Type B pancreatic cell (in vitro differentiated cells): ENCODE data around the gene C6orf52. TPM values are rescaled to one million over a fixed set of nuclear protein-coding genes. Genes with fewer than 3 reads are reported as not detected.

Source experiments
- DNase-seq: peaks from one replicate; pipeline ENCODE4 v3.0.0; 2021; ENCODE audit warnings: mixed read lengths; ENCODE audit not compliant: unreplicated experiment; ENCODE audit errors: extremely low spot score
- H3K27ac Mint-ChIP-seq: 2 replicates; pipeline ENCODE4 v1.8.0; 2021; ENCODE audit warnings: mild to moderate bottlenecking, mixed read lengths
- H3K27me3 Mint-ChIP-seq: 2 replicates; pipeline ENCODE4 v1.8.0; 2021; ENCODE audit warnings: mixed read lengths
- H3K36me3 Mint-ChIP-seq: 2 replicates; pipeline ENCODE4 v1.8.0; 2021; ENCODE audit warnings: mixed read lengths
- H3K4me1 Mint-ChIP-seq: one replicate; pipeline ENCODE4 v1.8.0; 2021; ENCODE audit warnings: mixed read lengths; ENCODE audit not compliant: unreplicated experiment
- H3K4me3 Mint-ChIP-seq: 2 replicates; pipeline ENCODE4 v1.8.0; 2021; ENCODE audit warnings: mild to moderate bottlenecking, mixed read lengths
- H3K9me3 Mint-ChIP-seq: 2 replicates; pipeline ENCODE4 v1.8.0; 2021; ENCODE audit warnings: mixed read lengths
- total RNA-seq: library from RNA; stranded (reverse); gene quantifications from 2 replicates; pipeline ENCODE4 v1.2.1, GENCODE V29; 2021; ENCODE audit warnings: low replicate concordance
- TF ChIP-seq, protein P1 (sequence below): fragments of 200-600 bp; sonication (generic); conservative IDR thresholded peaks from 2 replicates; pipeline ENCODE4 v1.5.0; 2021; ENCODE audit warnings: antibody characterized with exemption, mild to moderate bottlenecking

Gene C6orf52
- total RNA-seq, 1 donor from 2014 or later = 3.5 TPM

- TF ChIP-seq, protein P1, sequence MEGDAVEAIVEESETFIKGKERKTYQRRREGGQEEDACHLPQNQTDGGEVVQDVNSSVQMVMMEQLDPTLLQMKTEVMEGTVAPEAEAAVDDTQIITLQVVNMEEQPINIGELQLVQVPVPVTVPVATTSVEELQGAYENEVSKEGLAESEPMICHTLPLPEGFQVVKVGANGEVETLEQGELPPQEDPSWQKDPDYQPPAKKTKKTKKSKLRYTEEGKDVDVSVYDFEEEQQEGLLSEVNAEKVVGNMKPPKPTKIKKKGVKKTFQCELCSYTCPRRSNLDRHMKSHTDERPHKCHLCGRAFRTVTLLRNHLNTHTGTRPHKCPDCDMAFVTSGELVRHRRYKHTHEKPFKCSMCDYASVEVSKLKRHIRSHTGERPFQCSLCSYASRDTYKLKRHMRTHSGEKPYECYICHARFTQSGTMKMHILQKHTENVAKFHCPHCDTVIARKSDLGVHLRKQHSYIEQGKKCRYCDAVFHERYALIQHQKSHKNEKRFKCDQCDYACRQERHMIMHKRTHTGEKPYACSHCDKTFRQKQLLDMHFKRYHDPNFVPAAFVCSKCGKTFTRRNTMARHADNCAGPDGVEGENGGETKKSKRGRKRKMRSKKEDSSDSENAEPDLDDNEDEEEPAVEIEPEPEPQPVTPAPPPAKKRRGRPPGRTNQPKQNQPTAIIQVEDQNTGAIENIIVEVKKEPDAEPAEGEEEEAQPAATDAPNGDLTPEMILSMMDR = no peak
- DNase-seq = no peak
- Mint-ChIP-seq H3K4me1 (no peaks in the 10 kb centered on the region), H3K27me3 (no peaks in the 10 kb centered on the region), H3K4me3 (no peak overlapping the region), H3K9me3 (no peaks in the 10 kb centered on the region), H3K27ac (no peak overlapping the region), H3K36me3 (no peaks in the 10 kb centered on the region)
Measured at GRCh38 chr6:10684618-10685017, 9.8 kb downstream of the C6orf52 start.

DNA sequence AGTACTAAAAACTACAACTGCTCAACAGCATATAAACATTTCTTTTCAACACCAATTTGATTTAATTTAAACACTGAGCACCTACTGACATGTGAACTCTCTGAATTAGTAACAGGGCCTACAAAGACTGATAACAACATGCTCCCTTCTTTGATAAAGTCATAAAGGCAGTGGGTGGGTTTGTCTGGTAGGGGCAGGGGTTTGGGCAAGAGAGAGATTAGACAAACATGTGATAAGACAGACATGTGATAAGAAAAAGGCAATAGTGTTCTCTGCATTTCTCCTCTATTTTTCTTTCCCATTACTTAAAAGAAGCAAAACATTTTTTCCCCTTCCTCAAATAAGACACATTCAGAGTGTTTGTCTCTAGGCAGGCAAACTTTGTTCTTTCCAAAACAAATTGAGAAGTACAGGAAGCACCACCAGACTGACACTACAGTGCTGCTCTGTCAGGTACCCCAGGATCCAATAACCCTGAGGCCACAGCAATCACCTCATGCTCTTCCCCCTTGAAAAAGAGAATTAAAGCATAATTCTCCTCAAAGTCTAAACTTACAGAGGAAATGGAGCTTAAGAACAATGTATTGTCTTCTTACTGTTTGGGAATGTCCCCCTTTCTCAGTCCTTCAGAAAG is 11.9 kb downstream of the C6orf52 start:
- H3K27ac Mint-ChIP-seq = no peak overlapping the region
- H3K4me3 Mint-ChIP-seq = no peak overlapping the region
- H3K4me1 Mint-ChIP-seq = no peaks in the 10 kb centered on the region
- no peaks in the 10 kb centered on the region for H3K9me3 Mint-ChIP-seq
- TF ChIP-seq, protein P1 = no peak
- H3K36me3 Mint-ChIP-seq = no peaks in the 10 kb centered on the region
- no peaks in the 10 kb centered on the region for H3K27me3 Mint-ChIP-seq
- DNase-seq = no peak

DNA sequence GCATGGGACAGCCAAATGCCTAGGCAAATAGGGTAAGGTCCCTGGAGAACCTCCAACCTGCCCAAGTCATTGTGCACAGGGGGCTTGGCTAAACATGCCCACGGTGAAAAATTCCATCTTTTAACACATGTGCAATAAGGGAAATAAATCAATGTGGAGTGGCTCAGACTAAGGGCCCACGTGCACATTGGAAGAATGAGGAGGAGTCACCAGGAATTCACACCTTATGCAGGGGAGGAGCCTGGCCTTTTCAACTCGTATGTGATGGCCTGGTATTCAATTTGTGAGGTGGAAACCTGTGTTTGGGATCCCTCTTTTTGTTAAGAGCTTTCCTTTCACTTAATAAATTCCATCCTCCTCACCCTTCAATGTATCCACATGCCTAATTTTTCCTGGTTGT is 12.6 kb downstream of the C6orf52 start:
- TF ChIP-seq, protein P1 = no peak

GRCh38 chr6:10678456-10678855 is 16.0 kb downstream of the C6orf52 start:
- Mint-ChIP-seq H3K27me3 (no peaks in the 10 kb centered on the region), H3K9me3 (no peaks in the 10 kb centered on the region), H3K27ac (no peak overlapping the region), H3K4me1 (no peaks in the 10 kb centered on the region), H3K36me3 (no peaks in the 10 kb centered on the region), H3K4me3 (no peak overlapping the region)
- TF ChIP-seq, protein P1 = no peak
- no peak for DNase-seq

More for the DNA sequence above, 12.6 kb downstream of the C6orf52 start:
- H3K36me3 Mint-ChIP-seq = no peaks in the 10 kb centered on the region
- H3K4me1 Mint-ChIP-seq = no peaks in the 10 kb centered on the region
- H3K9me3 Mint-ChIP-seq = no peaks in the 10 kb centered on the region
- no peaks in the 10 kb centered on the region for H3K27me3 Mint-ChIP-seq
- no peak overlapping the region for H3K27ac Mint-ChIP-seq
- no peak overlapping the region for H3K4me3 Mint-ChIP-seq
- DNase-seq = no peak

DNA sequence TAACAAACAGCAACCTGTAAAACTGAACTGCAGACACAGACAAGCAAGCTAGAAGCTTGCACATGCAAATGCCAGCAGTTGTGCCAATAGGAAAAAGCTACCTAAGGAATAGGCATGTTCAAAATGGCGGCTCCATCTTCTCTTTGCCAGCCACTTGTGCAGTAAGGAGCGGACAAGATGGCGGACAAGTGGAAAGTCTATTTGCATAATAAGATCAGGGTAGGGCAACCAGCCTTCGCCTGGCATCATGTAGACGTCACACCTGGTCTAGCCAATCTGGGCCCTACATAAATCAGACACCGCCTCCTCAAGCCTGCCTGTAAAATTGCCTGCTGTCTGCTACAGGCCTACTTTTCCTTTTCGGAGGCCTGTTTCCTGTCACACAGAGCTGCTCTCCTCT is 18.0 kb downstream of the C6orf52 start:
- no peaks in the 10 kb centered on the region for H3K27me3 Mint-ChIP-seq
- no peak for DNase-seq

More for the DNA sequence above, 18.0 kb downstream of the C6orf52 start:
- TF ChIP-seq, protein P1 = no peak
- no peaks in the 10 kb centered on the region for H3K36me3 Mint-ChIP-seq
- no peaks in the 10 kb centered on the region for H3K9me3 Mint-ChIP-seq
- H3K27ac Mint-ChIP-seq = no peak overlapping the region
- no peaks in the 10 kb centered on the region for H3K4me1 Mint-ChIP-seq
- no peak overlapping the region for H3K4me3 Mint-ChIP-seq
